Endothelial cell of umbilical vein (primary cell): ENCODE data around the gene ATP6V0E2. TPM values are rescaled to one million over a fixed set of nuclear protein-coding genes. Genes with fewer than 3 reads are reported as not detected.

Source experiments
- BruUV-seq: library from RNA; stranded (reverse); fragments of 400-500 nt; replicated peaks from 2 replicates; lab custom pipeline; 2021; lab: Mats Ljungman, UMichigan
- CTCF ChIA-PET: fragments of 300-600, 350-600 bp; sonication (Branson Sonifier 250); formaldehyde crosslinking; loops from one replicate; lab custom pipeline; 2021; ENCODE audit warnings: antibody characterized with exemption, inconsistent platforms; lab: Charles Lee
- POLR2A ChIA-PET: fragments of 300-600, 350-600 bp; sonication (Branson Sonifier 250); formaldehyde crosslinking; loops from one replicate; lab custom pipeline; 2021; ENCODE audit warnings: antibody characterized with exemption, inconsistent platforms; lab: Charles Lee
- DNase-seq: peaks from one replicate; pipeline ENCODE4 v3.0.0-alpha.2; 2011; ENCODE audit warnings: low read depth, low spot score
- FAIRE-seq: peaks from 2 replicates; lab custom pipeline; 2011; peaks lifted over from hg19 to GRCh38; lab: Jason Lieb, UNC
- H2AFZ ChIP-seq: 2 replicates; pipeline ENCODE4 v1.6.0; 2012; ENCODE audit warnings: low read depth, low read length, control low read depth, inconsistent platforms
- H3K27ac ChIP-seq: 2 replicates; pipeline ENCODE4 v1.5.1; 2011; ENCODE audit warnings: low read depth, mild to moderate bottlenecking, control low read depth, low read length, moderate library complexity; ENCODE audit not compliant: insufficient read depth
- H3K27me3 ChIP-seq, 2 experiments: 2 replicates each; pipeline versions ENCODE4 v1.6.0 to v1.6.1; 2011; ENCODE audit warnings: low read length in 2 of 2, mixed read lengths in 1 of 2; ENCODE audit not compliant: control insufficient read depth in 2 of 2, insufficient read depth in 2 of 2
- H3K36me3 ChIP-seq, 2 experiments: 2 replicates in 1 of 2; 3 replicates in 1 of 2; pipeline ENCODE4 v1.5.1; 2011; ENCODE audit warnings: low read length in 2 of 2, mild to moderate bottlenecking in 1 of 2, moderate library complexity in 1 of 2; ENCODE audit not compliant: control insufficient read depth in 2 of 2, insufficient read depth in 2 of 2; ENCODE audit errors: extremely low read depth in 1 of 2
- H3K4me1 ChIP-seq: 3 replicates; pipeline ENCODE4 v1.5.1; 2011; ENCODE audit warnings: mild to moderate bottlenecking, low read length; ENCODE audit not compliant: control insufficient read depth, insufficient read depth; ENCODE audit errors: extremely low read depth
- H3K4me2 ChIP-seq: 2 replicates; pipeline ENCODE4 v1.6.1; 2011; ENCODE audit warnings: low read length, control low read depth, mixed read lengths; ENCODE audit not compliant: insufficient read depth
- H3K4me3 ChIP-seq, 3 experiments: fragments of 200-600 bp in 1 of 3; sonication (generic), shearing (Covaris generic) in 1 of 3; replicated peaks in 1 of 3; 2 replicates each; pipeline ENCODE4 v1.5.1; 2011 to 2016; ENCODE audit warnings: control low read depth in 3 of 3, low read length in 3 of 3, mild to moderate bottlenecking in 2 of 3, inconsistent platforms in 1 of 3, low read depth in 1 of 3, moderate library complexity in 1 of 3; ENCODE audit not compliant: insufficient read depth in 1 of 3
- H3K79me2 ChIP-seq: 2 replicates; pipeline ENCODE4 v1.6.0; 2012; ENCODE audit warnings: low read length, inconsistent platforms; ENCODE audit not compliant: control insufficient read depth, insufficient read depth
- H3K9ac ChIP-seq: replicated peaks from 2 replicates; pipeline ENCODE3; 2011; ENCODE audit warnings: low read length, control low read depth; ENCODE audit not compliant: insufficient read depth; ENCODE audit errors: extremely low read depth
- H3K9me1 ChIP-seq: replicated peaks from 3 replicates; pipeline ENCODE4 v1.6.0; 2011; ENCODE audit warnings: mild to moderate bottlenecking, low read length; ENCODE audit not compliant: control insufficient read depth, insufficient read depth; ENCODE audit errors: extremely low read depth
- H3K9me3 ChIP-seq: replicated peaks from 2 replicates; pipeline ENCODE4 v1.5.1; 2012; ENCODE audit warnings: low read length, inconsistent platforms; ENCODE audit not compliant: control insufficient read depth, insufficient read depth
- H4K20me1 ChIP-seq: replicated peaks from 2 replicates; pipeline ENCODE3; 2011; ENCODE audit warnings: mild to moderate bottlenecking, low read length; ENCODE audit not compliant: control insufficient read depth, insufficient read depth; ENCODE audit errors: extremely low read depth
- EZH2 ChIP-seq: IDR thresholded peaks from 2 replicates; pipeline ENCODE4 v1.6.1; 2012; ENCODE audit warnings: borderline replicate concordance, low read depth, mild to moderate bottlenecking, moderate library complexity, low read length, inconsistent platforms; ENCODE audit not compliant: severe bottlenecking
- FOS ChIP-seq: IDR thresholded peaks from 2 replicates; pipeline ENCODE4 v1.6.1; 2011; ENCODE audit warnings: mild to moderate bottlenecking, low read length, moderate library complexity, borderline replicate concordance; ENCODE audit not compliant: insufficient read depth
- GATA2 ChIP-seq: IDR thresholded peaks from 2 replicates; pipeline ENCODE4 v1.7.0; 2011; ENCODE audit warnings: low read depth, mild to moderate bottlenecking, moderate library complexity, mixed read lengths, low read length; ENCODE audit not compliant: insufficient read length, insufficient read depth
- JUN ChIP-seq: IDR thresholded peaks from 2 replicates; pipeline ENCODE4 v1.6.1; 2011; ENCODE audit warnings: borderline replicate concordance, low read depth; ENCODE audit not compliant: insufficient read length, insufficient read depth
- MYC ChIP-seq: IDR thresholded peaks from one replicate; pipeline ENCODE4 v1.6.1; 2011; ENCODE audit warnings: mild to moderate bottlenecking, low read depth, low read length
- POLR2A ChIP-seq: IDR thresholded peaks from 2 replicates; pipeline ENCODE4 v1.6.1; 2012; ENCODE audit warnings: low read depth, mild to moderate bottlenecking, control low read depth, low read length
- POLR2AphosphoS5 ChIP-seq: IDR thresholded peaks from 2 replicates; pipeline ENCODE4 v1.6.1; 2012; ENCODE audit warnings: low read depth, mild to moderate bottlenecking, control low read depth, low read length, moderate library complexity; ENCODE audit not compliant: insufficient read depth
- dilution Hi-C: fragments of 300-500 bp; cut with MboI; formaldehyde crosslinking; loops from one replicate; pipeline ENCODE4 v1.15.0; 2019; ENCODE audit warnings: low sequenced_read_pairs; ENCODE audit not compliant: extremely low pct_ligation_motif_present
- intact Hi-C: fragments of 100-400 bp; cut with micrococcal nuclease; formaldehyde crosslinking; loops from one replicate; pipeline ENCODE4 v1.10.0; 2022
- polyA plus RNA-seq, 4 experiments: library from polyadenylated mRNA; depleted of rRNA in 3 of 4; stranded (reverse) in 3 of 4; unstranded in 1 of 4; fragments of >200 nt; gene quantifications; 2 replicates each; pipeline versions ENCODE4 v1.2.1 to v1.2.3, GENCODE V29; 2011 to 2012; ENCODE audit warnings: missing spikeins in 1 of 4
- total RNA-seq: library from RNA; stranded (reverse); gene quantifications from 2 replicates; pipeline ENCODE4 v1.2.3, GENCODE V29; 2021
- TF ChIP-seq, protein P1 (sequence below), 2 donors: IDR thresholded peaks; 1 replicate in 1 of 2; 2 replicates in 1 of 2; pipeline ENCODE4 v1.5.1; 2011; ENCODE audit warnings: low read length in 2 of 2, mild to moderate bottlenecking in 2 of 2, moderate library complexity in 2 of 2, control low read depth in 1 of 2, inconsistent platforms in 1 of 2, low read depth in 1 of 2; ENCODE audit not compliant: insufficient read depth in 1 of 2; ENCODE audit errors: extremely low read depth in 1 of 2
- TF ChIP-seq, protein P2 (sequence below): IDR thresholded peaks from 2 replicates; pipeline ENCODE4 v1.6.1; 2011; ENCODE audit not compliant: insufficient read depth, insufficient read length

The ATP6V0E2 gene
- total and polyA plus RNA-seq, 2 donors (not counting 3 experiments of a cell fraction or from before 2014, with no cell fraction given), result 27.8 to 36.8 TPM

DNA sequence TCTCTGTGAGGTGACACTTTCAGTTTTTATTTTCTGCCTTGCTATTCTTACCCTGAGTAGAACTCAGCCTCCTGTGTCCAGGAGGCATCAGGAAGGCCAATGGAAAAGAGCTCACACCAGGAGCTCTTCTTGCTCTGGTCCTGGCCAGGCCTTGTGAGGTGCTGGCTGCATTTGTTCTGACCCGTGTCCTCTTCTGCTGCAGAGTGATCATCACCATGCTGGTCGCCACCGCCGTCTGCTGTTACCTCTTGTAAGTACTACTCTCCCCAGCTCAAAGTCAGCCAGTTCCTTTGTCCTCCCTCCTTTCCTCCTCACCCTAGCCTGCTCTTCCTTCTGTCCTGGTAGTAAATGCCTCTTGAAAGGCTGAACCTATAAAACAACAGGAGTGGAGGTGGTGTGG is 1.6 kb downstream of the ATP6V0E2 start:
- Histone ChIP-seq H4K20me1 (no peaks in the 10 kb centered on the region), H3K4me3 (no peak overlapping the region), H3K27me3 (no peaks in the 10 kb centered on the region), H3K4me1 (peaks cover 13% of the 10 kb centered on the region), H3K27ac (no peak overlapping the region), H3K79me2 (no peaks in the 10 kb centered on the region), H3K9me3 (no peaks in the 10 kb centered on the region), H3K9ac (no peak overlapping the region), H2AFZ (no peak overlapping the region), H3K4me2 (no peak overlapping the region), H3K9me1 (no peaks in the 10 kb centered on the region), H3K36me3 (no peaks in the 10 kb centered on the region)
- ChIA-PET CTCF (no interaction called here), POLR2A (no interaction called here)
- intact Hi-C loops, result no loop called here
- DNase-seq (no peak), FAIRE-seq (no peak)
- no TSS peak for BruUV-seq
- TF ChIP-seq EZH2 (no peak), POLR2A (no peak), POLR2AphosphoS5 (no peak), MYC (no peak), JUN (no peak), FOS (no peak), GATA2 (no peak)
- TF ChIP-seq, protein P1, sequence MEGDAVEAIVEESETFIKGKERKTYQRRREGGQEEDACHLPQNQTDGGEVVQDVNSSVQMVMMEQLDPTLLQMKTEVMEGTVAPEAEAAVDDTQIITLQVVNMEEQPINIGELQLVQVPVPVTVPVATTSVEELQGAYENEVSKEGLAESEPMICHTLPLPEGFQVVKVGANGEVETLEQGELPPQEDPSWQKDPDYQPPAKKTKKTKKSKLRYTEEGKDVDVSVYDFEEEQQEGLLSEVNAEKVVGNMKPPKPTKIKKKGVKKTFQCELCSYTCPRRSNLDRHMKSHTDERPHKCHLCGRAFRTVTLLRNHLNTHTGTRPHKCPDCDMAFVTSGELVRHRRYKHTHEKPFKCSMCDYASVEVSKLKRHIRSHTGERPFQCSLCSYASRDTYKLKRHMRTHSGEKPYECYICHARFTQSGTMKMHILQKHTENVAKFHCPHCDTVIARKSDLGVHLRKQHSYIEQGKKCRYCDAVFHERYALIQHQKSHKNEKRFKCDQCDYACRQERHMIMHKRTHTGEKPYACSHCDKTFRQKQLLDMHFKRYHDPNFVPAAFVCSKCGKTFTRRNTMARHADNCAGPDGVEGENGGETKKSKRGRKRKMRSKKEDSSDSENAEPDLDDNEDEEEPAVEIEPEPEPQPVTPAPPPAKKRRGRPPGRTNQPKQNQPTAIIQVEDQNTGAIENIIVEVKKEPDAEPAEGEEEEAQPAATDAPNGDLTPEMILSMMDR (IDR thresholded peaks at IDR 0.05; ENCODE audit: extremely low read depth in 1 of 2, insufficient read depth in 1 of 2, low read depth in 1 of 2, low read length in 2 of 2), result no peak
- TF ChIP-seq, protein P2, sequence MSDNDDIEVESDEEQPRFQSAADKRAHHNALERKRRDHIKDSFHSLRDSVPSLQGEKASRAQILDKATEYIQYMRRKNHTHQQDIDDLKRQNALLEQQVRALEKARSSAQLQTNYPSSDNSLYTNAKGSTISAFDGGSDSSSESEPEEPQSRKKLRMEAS, result no peak
- dilution Hi-C loops, result no loop called here
